Coronary artery (tissue), 2 donors: ENCODE results near the gene OXLD1.

Experiments used
- DNase-seq: peaks from one replicate; pipeline ENCODE4 v3.0.0-alpha.2; 2017; ENCODE audit warnings: low spot score
- H3K27ac ChIP-seq, 2 donors: fragments of 200-600 bp; sonication (generic); one replicate each; pipeline ENCODE4 v1.5.1; 2016 to 2019
- H3K4me3 ChIP-seq: fragments of 200-600 bp; sonication (generic); 2 replicates; pipeline ENCODE4 v1.5.1; 2016; ENCODE audit warnings: mild to moderate bottlenecking, moderate library complexity
- TF ChIP-seq, protein P1 (sequence below): fragments of 200-600 bp; sonication (generic); IDR thresholded peaks from one replicate; pipeline ENCODE4 v1.5.1; 2019; ENCODE audit warnings: antibody characterized with exemption

Gene OXLD1

DNA sequence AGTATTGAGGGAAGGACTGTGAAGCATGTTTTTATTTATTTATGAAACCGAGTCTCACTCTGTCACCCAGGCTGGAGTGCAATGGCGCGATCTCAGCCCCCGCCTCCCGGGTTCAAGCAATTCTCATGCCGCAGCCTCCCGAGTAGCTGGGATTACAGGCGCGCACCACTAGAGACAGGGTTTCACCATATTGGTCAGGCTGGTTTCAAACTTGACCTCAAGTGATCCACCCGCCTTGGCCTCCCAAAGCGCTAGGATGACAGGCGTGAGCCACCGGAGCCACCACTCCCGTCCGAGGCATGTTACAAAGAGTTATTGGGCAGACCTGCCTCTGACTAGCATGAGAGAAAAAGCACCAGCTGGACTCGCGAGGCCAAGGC lies 39.8 kb upstream of the OXLD1 start:
- Histone ChIP-seq H3K27ac (no peak overlapping the region), H3K4me3 (no peak overlapping the region)
- TF ChIP-seq, protein P1, sequence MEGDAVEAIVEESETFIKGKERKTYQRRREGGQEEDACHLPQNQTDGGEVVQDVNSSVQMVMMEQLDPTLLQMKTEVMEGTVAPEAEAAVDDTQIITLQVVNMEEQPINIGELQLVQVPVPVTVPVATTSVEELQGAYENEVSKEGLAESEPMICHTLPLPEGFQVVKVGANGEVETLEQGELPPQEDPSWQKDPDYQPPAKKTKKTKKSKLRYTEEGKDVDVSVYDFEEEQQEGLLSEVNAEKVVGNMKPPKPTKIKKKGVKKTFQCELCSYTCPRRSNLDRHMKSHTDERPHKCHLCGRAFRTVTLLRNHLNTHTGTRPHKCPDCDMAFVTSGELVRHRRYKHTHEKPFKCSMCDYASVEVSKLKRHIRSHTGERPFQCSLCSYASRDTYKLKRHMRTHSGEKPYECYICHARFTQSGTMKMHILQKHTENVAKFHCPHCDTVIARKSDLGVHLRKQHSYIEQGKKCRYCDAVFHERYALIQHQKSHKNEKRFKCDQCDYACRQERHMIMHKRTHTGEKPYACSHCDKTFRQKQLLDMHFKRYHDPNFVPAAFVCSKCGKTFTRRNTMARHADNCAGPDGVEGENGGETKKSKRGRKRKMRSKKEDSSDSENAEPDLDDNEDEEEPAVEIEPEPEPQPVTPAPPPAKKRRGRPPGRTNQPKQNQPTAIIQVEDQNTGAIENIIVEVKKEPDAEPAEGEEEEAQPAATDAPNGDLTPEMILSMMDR, result no peak
- DNase-seq, result no peak

GRCh38 chr17:81705518-81706231 lies 39.3 kb upstream of the OXLD1 start:
- Histone ChIP-seq H3K27ac (no peak overlapping the region), H3K4me3 (no peak overlapping the region)
- TF ChIP-seq, protein P1, result no peak
- no peak for DNase-seq

- TF ChIP-seq, protein P1, result no peak
- DNase-seq, result no peak
- H3K27ac ChIP-seq, result peak overlapping the region; percentile 87 to 93
Measured at GRCh38 chr17:81703747-81704654, 37.6 kb upstream of the OXLD1 start.

DNA sequence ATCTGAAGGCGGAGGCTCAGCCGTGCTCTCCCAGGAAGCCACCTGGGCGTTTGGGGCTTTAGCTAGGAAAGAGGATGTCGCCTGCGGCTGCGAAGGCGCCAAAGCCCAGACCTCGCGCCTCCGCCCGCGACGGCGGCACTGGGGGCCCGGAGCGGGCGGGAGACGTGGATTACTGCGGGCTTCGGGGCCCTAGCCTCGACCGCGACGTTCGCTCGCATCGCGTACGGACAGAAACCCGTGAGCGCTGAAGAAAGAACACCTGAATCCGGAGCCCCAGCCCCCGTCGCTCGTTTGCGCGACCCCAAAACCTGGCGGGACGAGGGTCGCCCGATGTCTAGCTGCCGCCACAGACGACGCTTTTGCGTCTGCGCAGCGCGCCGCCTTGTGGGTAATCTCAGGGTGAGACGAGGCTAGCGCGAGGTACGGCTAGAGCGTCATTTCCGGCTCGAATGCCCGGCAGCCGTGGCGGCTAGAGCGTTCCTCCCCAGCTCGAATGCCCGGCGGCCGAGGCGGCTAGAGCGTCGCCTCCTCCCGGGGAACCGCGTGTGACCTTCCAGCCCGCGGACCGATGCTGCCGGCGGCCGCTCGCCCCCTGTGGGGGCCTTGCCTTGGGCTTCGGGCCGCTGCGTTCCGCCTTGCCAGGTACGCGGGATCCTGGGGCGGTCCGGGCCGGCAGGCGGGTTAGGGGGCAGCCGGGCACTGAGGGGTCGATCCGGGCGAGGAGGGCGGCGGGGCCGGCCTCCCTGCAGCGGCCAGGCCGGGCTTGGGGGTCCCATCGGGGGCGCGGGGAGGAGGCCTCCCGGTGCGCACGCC lies 36.7 kb upstream of the OXLD1 start, which contains the start of gene MRPL12:
TSS of gene MRPL12 (plus strand) at position 434 of the 813 bp plus-strand sequence. CDS start at position 569, 135 bp downstream.
- Histone ChIP-seq H3K4me3 (peak within 1 kb of the TSS; percentile 80), H3K27ac (peak within 1 kb of the TSS; percentile 87 to 93)
- DNase-seq, result peak; percentile 91
- TF ChIP-seq, protein P1, result no peak

More at GRCh38 chr17:81703747-81704654, 37.6 kb upstream of the OXLD1 start:
- H3K4me3 ChIP-seq, result peak overlapping the region; percentile 80

DNA sequence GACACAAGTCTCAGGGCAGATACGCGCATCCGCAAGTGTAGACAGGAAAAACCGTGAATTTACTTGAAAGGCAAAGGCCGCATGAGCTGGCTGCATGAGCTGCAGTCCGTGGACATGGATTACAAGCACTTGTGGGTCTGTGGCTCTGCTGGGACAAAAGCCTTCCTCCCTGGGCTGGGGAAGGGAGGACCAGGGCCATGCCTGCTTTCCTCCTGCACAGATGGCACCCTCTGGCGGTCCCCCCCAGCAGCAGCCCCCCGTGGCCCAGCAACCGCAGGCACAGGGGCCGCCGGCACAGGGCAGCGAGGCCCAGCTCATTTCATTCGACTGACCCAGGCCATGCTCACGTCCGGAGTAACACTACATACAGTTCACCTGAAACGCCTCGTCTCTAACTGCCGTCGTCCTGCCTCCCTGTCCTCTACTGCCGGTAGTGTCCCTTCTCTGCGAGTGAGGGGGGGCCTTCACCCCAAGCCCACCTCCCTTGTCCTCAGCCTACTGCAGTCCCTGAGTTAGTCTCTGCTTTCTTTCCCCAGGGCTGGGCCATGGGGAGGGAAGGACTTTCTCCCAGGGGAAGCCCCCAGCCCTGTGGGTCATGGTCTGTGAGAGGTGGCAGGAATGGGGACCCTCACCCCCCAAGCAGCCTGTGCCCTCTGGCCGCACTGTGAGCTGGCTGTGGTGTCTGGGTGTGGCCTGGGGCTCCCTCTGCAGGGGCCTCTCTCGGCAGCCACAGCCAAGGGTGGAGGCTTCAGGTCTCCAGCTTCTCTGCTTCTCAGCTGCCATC lies 35.1 kb upstream of the OXLD1 start:
- H3K27ac ChIP-seq, result no peak overlapping the region
- TF ChIP-seq, protein P1, result no peak
- H3K4me3 ChIP-seq, result peak overlapping the region; percentile 80
- no peak for DNase-seq
